Esophagus muscularis mucosa (tissue), 4 donors: ENCODE data around the gene NFAT5. TPM values are rescaled to one million over a fixed set of nuclear protein-coding genes. Genes with fewer than 3 reads are reported as not detected.
A peak's percentile ranks its signal among the peaks of the same experiment; 100 is the strongest.

Source experiments
- DNase-seq: peaks from one replicate; pipeline ENCODE4 v3.0.0-alpha.2; 2017; ENCODE audit errors: extremely low spot score
- H3K27ac ChIP-seq, 4 donors: fragments of 200-600 bp; sonication (generic); replicated peaks in 1 of 4; 1 replicate in 3 of 4; 2 replicates in 1 of 4; pipeline ENCODE4 v1.5.1; 2016 to 2019; ENCODE audit warnings: mild to moderate bottlenecking in 1 of 4
- H3K27me3 ChIP-seq, 4 donors: fragments of 200-600 bp; sonication (generic); one replicate each; pipeline versions ENCODE4 v1.5.1 to v1.6.0; 2016 to 2019
- H3K36me3 ChIP-seq, 4 donors: fragments of 200-600 bp; sonication (generic); one replicate each; pipeline ENCODE4 v1.5.1; 2016 to 2019
- H3K4me1 ChIP-seq, 4 donors: fragments of 200-600 bp; sonication (generic); one replicate each; pipeline ENCODE4 v1.5.1; 2016 to 2019
- H3K4me3 ChIP-seq, 4 donors: fragments of 200-600 bp; sonication (generic); 1 replicate in 2 of 4; 2 replicates in 2 of 4; pipeline ENCODE4 v1.5.1; 2016 to 2019; ENCODE audit warnings: mild to moderate bottlenecking in 4 of 4, moderate library complexity in 1 of 4
- H3K9me3 ChIP-seq, 4 donors: fragments of 200-600 bp; sonication (generic); 1 replicate in 3 of 4; 2 replicates in 1 of 4; pipeline ENCODE4 v1.5.1; 2016 to 2019
- EP300 ChIP-seq: sonication (generic); formaldehyde crosslinking; IDR thresholded peaks from one replicate; pipeline ENCODE4 v1.6.1; 2017; ENCODE audit warnings: antibody characterized with exemption
- POLR2A ChIP-seq: fragments of 450-650 bp; IDR thresholded peaks from one replicate; pipeline ENCODE4 v1.6.1; 2017; ENCODE audit warnings: antibody characterized with exemption, moderate library complexity, mild to moderate bottlenecking, low read depth
- POLR2AphosphoS5 ChIP-seq, 2 donors: sonication (generic); formaldehyde crosslinking; IDR thresholded peaks; one replicate each; pipeline ENCODE4 v1.6.1; 2017; ENCODE audit warnings: antibody characterized with exemption in 2 of 2
- WGBS: methylation state at CpG from one replicate; pipeline ENCODE4 v1.1.5; 2018; 5-methylcytosine and 5-hydroxymethylcytosine counted together
- intact Hi-C: fragments of 100-400 bp; cut with DNase I; formaldehyde crosslinking; loops from one replicate; pipeline ENCODE4 v1.15.1; 2023
- total RNA-seq, 4 donors: library from RNA; depleted of rRNA; stranded (reverse); fragments of >200 nt; gene quantifications; one replicate each; pipeline versions ENCODE4 v1.1.0 to v1.2.1, GENCODE V29; 2016
- TF ChIP-seq, protein P1 (sequence below), 3 experiments: fragments of 200-600 bp in 2 of 3; fragments of 450-650 bp in 1 of 3; sonication (generic) in 2 of 3; IDR thresholded peaks; one replicate each; pipeline ENCODE4 v1.5.1; 2017 to 2019; ENCODE audit warnings: antibody characterized with exemption in 3 of 3, mild to moderate bottlenecking in 2 of 3, moderate library complexity in 1 of 3

NFAT5 gene
- total RNA-seq, 4 donors from 2014 or later = 47.1 to 68.4 (median 59.6) TPM

GRCh38 chr16:69711115-69711740 lies 145.5 kb downstream of the NFAT5 start:
- Histone ChIP-seq H3K27ac (peak overlapping the region in 3 of 4 donors; percentile 28 to 45 (median 43)), H3K9me3 (no peaks in the 10 kb centered on the region), H3K36me3 (peaks cover 15 to 71% (median 62%) of the 10 kb centered on the region in 4 donors), H3K27me3 (no peaks in the 10 kb centered on the region), H3K4me3 (no peak overlapping the region), H3K4me1 (peaks cover 6 to 49% (median 44%) of the 10 kb centered on the region in 4 donors)
- peak; percentile 68 for DNase-seq
- TF ChIP-seq, protein P1, sequence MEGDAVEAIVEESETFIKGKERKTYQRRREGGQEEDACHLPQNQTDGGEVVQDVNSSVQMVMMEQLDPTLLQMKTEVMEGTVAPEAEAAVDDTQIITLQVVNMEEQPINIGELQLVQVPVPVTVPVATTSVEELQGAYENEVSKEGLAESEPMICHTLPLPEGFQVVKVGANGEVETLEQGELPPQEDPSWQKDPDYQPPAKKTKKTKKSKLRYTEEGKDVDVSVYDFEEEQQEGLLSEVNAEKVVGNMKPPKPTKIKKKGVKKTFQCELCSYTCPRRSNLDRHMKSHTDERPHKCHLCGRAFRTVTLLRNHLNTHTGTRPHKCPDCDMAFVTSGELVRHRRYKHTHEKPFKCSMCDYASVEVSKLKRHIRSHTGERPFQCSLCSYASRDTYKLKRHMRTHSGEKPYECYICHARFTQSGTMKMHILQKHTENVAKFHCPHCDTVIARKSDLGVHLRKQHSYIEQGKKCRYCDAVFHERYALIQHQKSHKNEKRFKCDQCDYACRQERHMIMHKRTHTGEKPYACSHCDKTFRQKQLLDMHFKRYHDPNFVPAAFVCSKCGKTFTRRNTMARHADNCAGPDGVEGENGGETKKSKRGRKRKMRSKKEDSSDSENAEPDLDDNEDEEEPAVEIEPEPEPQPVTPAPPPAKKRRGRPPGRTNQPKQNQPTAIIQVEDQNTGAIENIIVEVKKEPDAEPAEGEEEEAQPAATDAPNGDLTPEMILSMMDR (IDR thresholded peaks at IDR 0.05) = no peak
- TF ChIP-seq POLR2A (no peak), POLR2AphosphoS5 (IDR thresholded peaks at IDR 0.05) (peak in 1 of 2 donors; percentile 12), EP300 (no peak)
- intact Hi-C loops = no loop called here
- 72% methylated on average over 12 of the region's 12 CpGs for WGBS

GRCh38 chr16:69712277-69712676 lies 146.5 kb downstream of the NFAT5 start:
- H3K27me3 ChIP-seq = no peaks in the 10 kb centered on the region
- intact Hi-C loops = no loop called here
- TF ChIP-seq, protein P1 (IDR thresholded peaks at IDR 0.05) = no peak
- no peak for TF ChIP-seq POLR2A
- TF ChIP-seq EP300 = no peak
- no peak for TF ChIP-seq POLR2AphosphoS5 (IDR thresholded peaks at IDR 0.05)
- peak overlapping the region in 2 of 4 donors; percentile 16 to 43 for H3K27ac ChIP-seq
- peak; percentile 50 for DNase-seq
- peaks cover 15 to 81% (median 72%) of the 10 kb centered on the region in 4 donors for H3K36me3 ChIP-seq
- H3K9me3 ChIP-seq = no peaks in the 10 kb centered on the region
- H3K4me1 ChIP-seq = peaks cover 6 to 42% (median 38%) of the 10 kb centered on the region in 4 donors
- 94% methylated on average over 4 of the region's 4 CpGs for WGBS
- H3K4me3 ChIP-seq = no peak overlapping the region

DNA sequence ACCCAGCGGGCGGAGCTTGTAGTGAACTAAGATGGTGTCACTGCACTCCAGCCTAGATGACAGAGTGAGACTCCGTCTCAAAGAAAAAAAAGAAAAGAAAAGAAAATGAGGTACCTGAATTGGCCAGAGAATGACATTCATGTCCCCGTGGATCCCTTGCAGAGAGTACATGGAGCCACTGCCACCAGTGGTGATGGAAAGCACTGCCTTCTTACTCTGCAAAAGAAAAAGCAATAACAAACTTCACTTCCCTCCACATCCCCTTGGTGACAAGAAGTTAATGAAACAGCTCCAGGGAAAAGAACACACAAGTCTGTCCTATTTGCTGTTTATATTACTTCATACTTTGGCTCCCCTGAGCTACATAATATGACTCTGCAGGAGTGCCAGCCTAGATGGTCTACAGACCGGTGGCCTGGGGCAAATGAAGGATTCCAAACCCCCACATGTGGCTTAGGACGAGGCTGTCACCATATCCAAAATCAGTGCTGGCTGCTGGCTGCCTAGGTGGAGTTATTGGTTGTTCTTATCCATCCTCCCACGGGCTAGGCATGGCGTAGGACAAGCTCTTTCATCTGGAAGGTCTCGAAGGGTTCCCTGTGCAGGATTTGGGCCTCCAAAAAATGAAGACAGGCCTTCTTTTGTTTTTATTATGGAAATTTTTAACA lies 147.3 kb downstream of the NFAT5 start:
- Histone ChIP-seq H3K36me3 (peaks cover 22 to 85% (median 73%) of the 10 kb centered on the region in 4 donors), H3K4me1 (peaks cover 6 to 42% (median 38%) of the 10 kb centered on the region in 4 donors), H3K9me3 (no peaks in the 10 kb centered on the region), H3K4me3 (no peak overlapping the region), H3K27ac (peak overlapping the region in 2 of 4 donors; percentile 16 to 33), H3K27me3 (no peaks in the 10 kb centered on the region)
- DNase-seq = peak; percentile 55
- intact Hi-C loops = no loop called here
- TF ChIP-seq POLR2AphosphoS5 (IDR thresholded peaks at IDR 0.05) (peak in 1 of 2 donors; percentile 4), EP300 (no peak), POLR2A (no peak)
- TF ChIP-seq, protein P1 (IDR thresholded peaks at IDR 0.05) = peak in 1 of 3 experiments; percentile 29
- WGBS = 80% methylated on average over 9 of the region's 9 CpGs

DNA sequence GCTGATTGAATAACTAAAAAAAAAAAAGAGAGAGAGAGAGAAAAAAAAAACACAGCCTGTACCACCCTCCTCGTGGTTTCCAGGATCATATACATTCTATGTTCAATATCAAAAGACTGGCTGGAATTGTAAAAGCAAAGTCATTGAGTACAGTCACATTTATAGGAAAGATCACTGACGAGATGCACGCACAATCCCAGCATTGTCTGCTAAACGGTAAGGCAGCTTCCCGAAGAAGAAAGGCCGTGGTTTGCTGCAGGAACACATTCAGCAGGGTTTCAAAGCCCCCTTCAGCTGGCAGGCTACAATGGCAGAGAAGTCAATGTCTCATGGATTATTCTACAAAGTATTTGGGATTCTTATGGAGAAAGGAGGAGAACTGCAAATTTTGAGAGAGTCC lies 151.3 kb downstream of the NFAT5 start:
- WGBS = 84% methylated on average over 6 of the region's 6 CpGs
- peaks cover 28 to 72% (median 61%) of the 10 kb centered on the region in 4 donors for H3K36me3 ChIP-seq
- peaks cover 0 to 16% (median 12%) of the 10 kb centered on the region in 4 donors for H3K4me1 ChIP-seq
- no peaks in the 10 kb centered on the region for H3K27me3 ChIP-seq
- no peak overlapping the region for H3K27ac ChIP-seq
- TF ChIP-seq POLR2AphosphoS5 (IDR thresholded peaks at IDR 0.05) (no peak), POLR2A (no peak), EP300 (no peak)
- TF ChIP-seq, protein P1 (IDR thresholded peaks at IDR 0.05) = no peak
- no peak overlapping the region for H3K4me3 ChIP-seq
- no peak for DNase-seq
- H3K9me3 ChIP-seq = no peaks in the 10 kb centered on the region
- intact Hi-C loops = no loop called here
